Neural cell (in vitro differentiated cells): ENCODE data around the gene STAP2. TPM values are rescaled to one million over a fixed set of nuclear protein-coding genes. Genes with fewer than 3 reads are reported as not detected.

ENCODE experiments used
- H2AFZ ChIP-seq: fragments of 200-600, 300-800 bp; sonication (generic), shearing (Covaris generic); 2 replicates; pipeline ENCODE4 v1.6.0; 2014; ENCODE audit warnings: low read depth, mild to moderate bottlenecking, antibody characterized with exemption, low read length, moderate library complexity
- H3F3A ChIP-seq: fragments of 200-600 bp; shearing (Covaris generic); 2 replicates; pipeline ENCODE4 v1.6.1; 2016; ENCODE audit warnings: mild to moderate bottlenecking, moderate library complexity, mixed read lengths, antibody characterized with exemption, low read length; ENCODE audit not compliant: insufficient read depth, poor library complexity, severe bottlenecking
- H3K27ac ChIP-seq: fragments of 200-600, 300-800 bp; sonication (generic), shearing (Covaris generic); 2 replicates; pipeline ENCODE4 v1.5.1; 2014; ENCODE audit warnings: mild to moderate bottlenecking, low read length, moderate library complexity
- H3K27me3 ChIP-seq: fragments of 300-800, 200-600 bp; sonication (generic), shearing (Covaris generic); 2 replicates; pipeline ENCODE4 v1.6.0; 2014; ENCODE audit warnings: mild to moderate bottlenecking, low read depth, low read length, moderate library complexity; ENCODE audit not compliant: insufficient read depth
- H3K36me3 ChIP-seq: fragments of 300-800, 200-600 bp; sonication (generic), shearing (Covaris generic); 2 replicates; pipeline ENCODE4 v1.5.1; 2014; ENCODE audit warnings: mild to moderate bottlenecking, antibody characterized with exemption, low read length, moderate library complexity; ENCODE audit not compliant: insufficient read depth
- H3K4me2 ChIP-seq: fragments of 300-800, 200-600 bp; sonication (generic), shearing (Covaris generic); 2 replicates; pipeline ENCODE4 v1.6.0; 2014; ENCODE audit warnings: mild to moderate bottlenecking, low read length
- H3K4me3 ChIP-seq: fragments of 300-800, 200-600 bp; sonication (generic), shearing (Covaris generic); 2 replicates; pipeline ENCODE4 v1.5.1; 2014; ENCODE audit warnings: mild to moderate bottlenecking, low read length, moderate library complexity
- H3K79me2 ChIP-seq: fragments of 200-600 bp; shearing (Covaris generic); replicated peaks from 2 replicates; pipeline ENCODE4 v1.6.0; 2014; ENCODE audit warnings: mild to moderate bottlenecking, low read length, moderate library complexity; ENCODE audit not compliant: insufficient read depth
- H3K9ac ChIP-seq: fragments of 300-800, 200-600 bp; sonication (generic), shearing (Covaris generic); 2 replicates; pipeline ENCODE4 v1.6.1; 2016; ENCODE audit warnings: mild to moderate bottlenecking, low read length, mixed read lengths
- H3K9me2 ChIP-seq: fragments of 200-600 bp; shearing (Covaris generic); 2 replicates; pipeline ENCODE4 v1.6.1; 2016; ENCODE audit warnings: mild to moderate bottlenecking, low read length, mixed read lengths; ENCODE audit not compliant: insufficient read depth
- H3K9me3 ChIP-seq: fragments of 200-600, 300-800 bp; sonication (generic), shearing (Covaris generic); 2 replicates; pipeline ENCODE4 v1.6.1; 2016; ENCODE audit warnings: mild to moderate bottlenecking, mixed run types, low read length, moderate library complexity, mixed read lengths
- H4K20me1 ChIP-seq: fragments of 200-600 bp; shearing (Covaris generic); 2 replicates; pipeline ENCODE4 v1.6.1; 2016; ENCODE audit warnings: mild to moderate bottlenecking, mixed run types; ENCODE audit not compliant: insufficient read depth
- EP300 ChIP-seq: fragments of 450-650 bp; conservative IDR thresholded peaks from 2 replicates; pipeline ENCODE4 v1.6.1; 2014; ENCODE audit warnings: antibody characterized with exemption, mild to moderate bottlenecking, moderate library complexity; ENCODE audit not compliant: poor library complexity, severe bottlenecking
- EZH2 ChIP-seq: fragments of 200-600, 300-800 bp; shearing (Covaris generic), sonication (generic); IDR thresholded peaks from 2 replicates; pipeline ENCODE4 v1.6.1; 2014; ENCODE audit warnings: antibody characterized with exemption, low read length, borderline replicate concordance, mild to moderate bottlenecking; ENCODE audit not compliant: insufficient read depth, poor library complexity, severe bottlenecking
- MXI1 ChIP-seq: fragments of 450-650 bp; conservative IDR thresholded peaks from 2 replicates; pipeline ENCODE4 v1.6.1; 2014; ENCODE audit warnings: antibody characterized with exemption, mild to moderate bottlenecking; ENCODE audit not compliant: poor library complexity, severe bottlenecking
- POLR2AphosphoS5 ChIP-seq: IDR thresholded peaks from 2 replicates; pipeline ENCODE4 v1.6.1; 2012
- RAD21 ChIP-seq: fragments of 450-650 bp; conservative IDR thresholded peaks from 2 replicates; pipeline ENCODE4 v1.6.1; 2014; ENCODE audit warnings: antibody characterized with exemption, mild to moderate bottlenecking, moderate library complexity
- SMC3 ChIP-seq: fragments of 450-650 bp; conservative IDR thresholded peaks from 2 replicates; pipeline ENCODE4 v1.6.1; 2014; ENCODE audit warnings: antibody characterized with exemption, mild to moderate bottlenecking, moderate library complexity; ENCODE audit not compliant: poor library complexity
- TAF1 ChIP-seq: IDR thresholded peaks from 2 replicates; pipeline ENCODE4 v1.6.1; 2012; ENCODE audit warnings: low read depth
- polyA plus RNA-seq: library from polyadenylated mRNA; depleted of rRNA; stranded (reverse); fragments of >200 nt; gene quantifications from 2 replicates; pipeline ENCODE4 v1.2.3, GENCODE V29; 2014
- TF ChIP-seq, protein P1 (sequence below): IDR thresholded peaks from 2 replicates; pipeline ENCODE4 v1.6.1; 2012; ENCODE audit warnings: borderline replicate concordance
- TF ChIP-seq, protein P2 (sequence below): fragments of 450-650 bp; IDR thresholded peaks from 2 replicates; pipeline ENCODE4 v1.5.1; 2014; ENCODE audit warnings: antibody characterized with exemption, mild to moderate bottlenecking, moderate library complexity; ENCODE audit not compliant: poor library complexity, severe bottlenecking

STAP2 gene
- polyA plus RNA-seq, 1 donor from 2014 or later, result 0.16 TPM

DNA sequence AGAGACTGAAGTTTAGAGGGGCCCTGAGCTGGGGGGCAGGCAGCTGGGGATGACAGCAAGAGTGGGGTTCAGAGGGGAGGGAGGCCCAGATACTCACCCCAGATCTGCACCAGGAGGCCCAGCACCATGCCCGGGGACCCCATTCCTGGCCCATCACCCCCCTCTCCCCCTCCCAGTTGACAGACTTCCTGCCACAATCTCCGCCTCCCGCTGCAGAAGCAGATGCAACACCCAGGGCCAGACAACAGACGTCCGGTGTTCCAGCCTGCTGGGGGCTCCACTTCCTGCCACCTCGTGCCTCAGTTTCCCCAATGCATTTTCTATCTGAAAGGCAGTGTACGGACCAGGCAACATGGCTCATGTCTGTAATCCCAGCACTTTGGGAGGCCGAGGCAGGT, 36.4 kb downstream of the STAP2 start, which contains the start of gene TMIGD2:
Gene TMIGD2, minus strand, starts transcription at position 147 of the 398 bp plus-strand sequence. Its CDS starts 4 bp downstream, at position 143.
- no peak within 1 kb of the TSS for H2AFZ ChIP-seq

DNA sequence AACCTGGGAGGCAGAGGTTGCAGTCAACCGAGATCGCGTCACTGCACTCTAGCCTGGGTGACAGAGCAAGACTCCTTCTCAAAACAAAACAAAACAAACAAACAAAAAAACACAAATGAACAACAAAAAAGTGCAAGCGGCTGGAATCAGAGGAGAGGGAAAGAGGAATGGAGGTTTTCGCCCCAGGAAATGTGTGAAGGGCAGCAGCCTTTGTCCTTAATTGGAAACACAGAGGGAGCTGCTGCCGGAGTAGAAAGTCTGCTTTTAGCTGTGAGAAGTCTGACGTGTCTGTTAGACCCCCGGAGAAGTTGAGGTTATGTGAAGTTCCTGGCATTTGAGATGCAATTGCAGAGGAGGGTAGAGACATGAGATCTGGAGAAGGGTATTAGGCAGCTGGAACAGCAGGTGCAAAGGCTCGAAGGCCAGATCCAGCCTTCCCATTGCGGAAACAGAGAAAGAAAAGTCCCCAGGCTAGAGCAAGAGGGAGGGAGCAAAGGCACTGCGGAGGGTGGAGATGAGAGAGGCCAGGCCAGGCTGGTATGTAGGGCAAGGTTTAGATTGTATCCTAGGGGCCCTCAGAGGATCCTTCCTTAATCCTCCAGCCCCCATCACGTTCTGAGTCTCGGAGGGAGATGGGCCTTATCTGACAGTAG, 36.9 kb downstream of the STAP2 start:
- no peaks in the 10 kb centered on the region for H3F3A ChIP-seq
- H3K36me3 ChIP-seq, result no peaks in the 10 kb centered on the region
- H3K27ac ChIP-seq, result no peak overlapping the region
- H3K4me3 ChIP-seq, result no peak overlapping the region
- H4K20me1 ChIP-seq, result no peaks in the 10 kb centered on the region
- H3K79me2 ChIP-seq, result no peaks in the 10 kb centered on the region
- no peaks in the 10 kb centered on the region for H3K27me3 ChIP-seq
- H3K9ac ChIP-seq, result no peak overlapping the region
- no peaks in the 10 kb centered on the region for H3K9me2 ChIP-seq
- no peak overlapping the region for H2AFZ ChIP-seq
- TF ChIP-seq SMC3, result no peak
- TF ChIP-seq, protein P1, sequence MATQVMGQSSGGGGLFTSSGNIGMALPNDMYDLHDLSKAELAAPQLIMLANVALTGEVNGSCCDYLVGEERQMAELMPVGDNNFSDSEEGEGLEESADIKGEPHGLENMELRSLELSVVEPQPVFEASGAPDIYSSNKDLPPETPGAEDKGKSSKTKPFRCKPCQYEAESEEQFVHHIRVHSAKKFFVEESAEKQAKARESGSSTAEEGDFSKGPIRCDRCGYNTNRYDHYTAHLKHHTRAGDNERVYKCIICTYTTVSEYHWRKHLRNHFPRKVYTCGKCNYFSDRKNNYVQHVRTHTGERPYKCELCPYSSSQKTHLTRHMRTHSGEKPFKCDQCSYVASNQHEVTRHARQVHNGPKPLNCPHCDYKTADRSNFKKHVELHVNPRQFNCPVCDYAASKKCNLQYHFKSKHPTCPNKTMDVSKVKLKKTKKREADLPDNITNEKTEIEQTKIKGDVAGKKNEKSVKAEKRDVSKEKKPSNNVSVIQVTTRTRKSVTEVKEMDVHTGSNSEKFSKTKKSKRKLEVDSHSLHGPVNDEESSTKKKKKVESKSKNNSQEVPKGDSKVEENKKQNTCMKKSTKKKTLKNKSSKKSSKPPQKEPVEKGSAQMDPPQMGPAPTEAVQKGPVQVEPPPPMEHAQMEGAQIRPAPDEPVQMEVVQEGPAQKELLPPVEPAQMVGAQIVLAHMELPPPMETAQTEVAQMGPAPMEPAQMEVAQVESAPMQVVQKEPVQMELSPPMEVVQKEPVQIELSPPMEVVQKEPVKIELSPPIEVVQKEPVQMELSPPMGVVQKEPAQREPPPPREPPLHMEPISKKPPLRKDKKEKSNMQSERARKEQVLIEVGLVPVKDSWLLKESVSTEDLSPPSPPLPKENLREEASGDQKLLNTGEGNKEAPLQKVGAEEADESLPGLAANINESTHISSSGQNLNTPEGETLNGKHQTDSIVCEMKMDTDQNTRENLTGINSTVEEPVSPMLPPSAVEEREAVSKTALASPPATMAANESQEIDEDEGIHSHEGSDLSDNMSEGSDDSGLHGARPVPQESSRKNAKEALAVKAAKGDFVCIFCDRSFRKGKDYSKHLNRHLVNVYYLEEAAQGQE, result no peak
- TF ChIP-seq, protein P2, sequence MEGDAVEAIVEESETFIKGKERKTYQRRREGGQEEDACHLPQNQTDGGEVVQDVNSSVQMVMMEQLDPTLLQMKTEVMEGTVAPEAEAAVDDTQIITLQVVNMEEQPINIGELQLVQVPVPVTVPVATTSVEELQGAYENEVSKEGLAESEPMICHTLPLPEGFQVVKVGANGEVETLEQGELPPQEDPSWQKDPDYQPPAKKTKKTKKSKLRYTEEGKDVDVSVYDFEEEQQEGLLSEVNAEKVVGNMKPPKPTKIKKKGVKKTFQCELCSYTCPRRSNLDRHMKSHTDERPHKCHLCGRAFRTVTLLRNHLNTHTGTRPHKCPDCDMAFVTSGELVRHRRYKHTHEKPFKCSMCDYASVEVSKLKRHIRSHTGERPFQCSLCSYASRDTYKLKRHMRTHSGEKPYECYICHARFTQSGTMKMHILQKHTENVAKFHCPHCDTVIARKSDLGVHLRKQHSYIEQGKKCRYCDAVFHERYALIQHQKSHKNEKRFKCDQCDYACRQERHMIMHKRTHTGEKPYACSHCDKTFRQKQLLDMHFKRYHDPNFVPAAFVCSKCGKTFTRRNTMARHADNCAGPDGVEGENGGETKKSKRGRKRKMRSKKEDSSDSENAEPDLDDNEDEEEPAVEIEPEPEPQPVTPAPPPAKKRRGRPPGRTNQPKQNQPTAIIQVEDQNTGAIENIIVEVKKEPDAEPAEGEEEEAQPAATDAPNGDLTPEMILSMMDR, result no peak
- TF ChIP-seq EZH2, result no peak
- H3K4me2 ChIP-seq, result no peak overlapping the region
- H3K9me3 ChIP-seq, result no peaks in the 10 kb centered on the region

More for the DNA sequence above, 36.4 kb downstream of the STAP2 start, which contains the start of gene TMIGD2:
- TF ChIP-seq EZH2, result no peak
- TF ChIP-seq POLR2AphosphoS5, result no peak
- TF ChIP-seq, protein P1, result no peak
- no peak for TF ChIP-seq EP300
- no peak for TF ChIP-seq SMC3
- no peak for TF ChIP-seq MXI1
- no peak for TF ChIP-seq TAF1
- TF ChIP-seq RAD21, result no peak
- TF ChIP-seq, protein P2, result no peak
- H3F3A ChIP-seq, result no peaks in the 10 kb centered on the region
- no peak within 1 kb of the TSS for H3K4me2 ChIP-seq
- H3K4me3 ChIP-seq, result no peak within 1 kb of the TSS
- no peaks in the 10 kb centered on the region for H3K36me3 ChIP-seq
- H3K27me3 ChIP-seq, result no peaks in the 10 kb centered on the region
- no peaks in the 10 kb centered on the region for H3K9me3 ChIP-seq
- no peak within 1 kb of the TSS for H3K27ac ChIP-seq
- H3K9ac ChIP-seq, result no peak within 1 kb of the TSS
- no peaks in the 10 kb centered on the region for H3K9me2 ChIP-seq
- no peaks in the 10 kb centered on the region for H3K79me2 ChIP-seq
- no peaks in the 10 kb centered on the region for H4K20me1 ChIP-seq
